GM19193 (cell line): Measurements from ENCODE around the gene PTPRCAP.

ENCODE experiments used
- POLR2A ChIP-seq: IDR thresholded peaks from 4 replicates; pipeline ENCODE4 v1.6.1; 2011; ENCODE audit not compliant: insufficient read depth, insufficient read length; ENCODE audit errors: extremely low read depth

The PTPRCAP gene, protein sequence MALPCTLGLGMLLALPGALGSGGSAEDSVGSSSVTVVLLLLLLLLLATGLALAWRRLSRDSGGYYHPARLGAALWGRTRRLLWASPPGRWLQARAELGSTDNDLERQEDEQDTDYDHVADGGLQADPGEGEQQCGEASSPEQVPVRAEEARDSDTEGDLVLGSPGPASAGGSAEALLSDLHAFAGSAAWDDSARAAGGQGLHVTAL

GRCh38 chr11:67437082-67437808, at the start of gene PTPRCAP:
TSS of gene PTPRCAP (minus strand) at chr11:67437682. CDS start at chr11:67437619, 63 bp downstream.
- TF ChIP-seq POLR2A: peak; percentile 94

DNA sequence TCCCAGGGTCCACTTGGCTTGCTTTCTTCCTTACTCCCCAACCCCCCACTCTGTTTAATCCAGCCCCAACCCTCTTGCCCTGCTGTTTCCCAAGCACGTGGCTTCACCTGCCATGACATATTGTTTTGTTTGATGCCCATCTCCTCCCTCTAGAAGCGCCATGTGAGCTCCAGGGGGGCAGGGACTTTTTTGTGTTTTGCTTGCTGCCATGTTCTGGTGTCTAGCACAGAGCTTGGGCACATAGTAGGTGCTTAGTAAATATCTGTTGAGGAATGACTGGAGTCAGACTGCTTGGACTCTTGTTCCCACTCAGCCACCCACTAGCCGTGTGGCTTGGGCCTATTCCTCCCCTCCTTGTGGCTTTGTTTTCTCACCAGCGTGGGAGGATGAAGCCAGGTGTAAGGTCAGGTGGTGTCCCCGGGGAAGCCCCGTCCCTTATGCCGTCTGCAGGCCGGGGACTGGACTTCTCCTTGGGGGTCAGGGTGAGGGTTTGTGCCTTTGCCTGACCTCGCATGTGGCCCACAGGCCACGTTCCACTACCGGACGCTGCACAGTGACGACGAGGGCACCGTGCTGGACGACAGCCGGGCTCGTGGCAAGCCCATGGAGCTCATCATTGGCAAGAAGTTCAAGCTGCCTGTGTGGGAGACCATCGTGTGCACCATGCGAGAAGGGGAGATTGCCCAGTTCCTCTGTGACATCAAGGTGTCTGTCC, 49.2 kb upstream of the PTPRCAP start:
- no peak for TF ChIP-seq POLR2A

- peak; percentile 77 for TF ChIP-seq POLR2A
Observed at GRCh38 chr11:67485873-67486361, 48.4 kb upstream of the PTPRCAP start.

- peak; percentile 54 for TF ChIP-seq POLR2A
Observed at GRCh38 chr11:67484847-67485311, 47.4 kb upstream of the PTPRCAP start.

- TF ChIP-seq POLR2A: no peak
Observed at GRCh38 chr11:67483831-67484665, 46.6 kb upstream of the PTPRCAP start.

DNA sequence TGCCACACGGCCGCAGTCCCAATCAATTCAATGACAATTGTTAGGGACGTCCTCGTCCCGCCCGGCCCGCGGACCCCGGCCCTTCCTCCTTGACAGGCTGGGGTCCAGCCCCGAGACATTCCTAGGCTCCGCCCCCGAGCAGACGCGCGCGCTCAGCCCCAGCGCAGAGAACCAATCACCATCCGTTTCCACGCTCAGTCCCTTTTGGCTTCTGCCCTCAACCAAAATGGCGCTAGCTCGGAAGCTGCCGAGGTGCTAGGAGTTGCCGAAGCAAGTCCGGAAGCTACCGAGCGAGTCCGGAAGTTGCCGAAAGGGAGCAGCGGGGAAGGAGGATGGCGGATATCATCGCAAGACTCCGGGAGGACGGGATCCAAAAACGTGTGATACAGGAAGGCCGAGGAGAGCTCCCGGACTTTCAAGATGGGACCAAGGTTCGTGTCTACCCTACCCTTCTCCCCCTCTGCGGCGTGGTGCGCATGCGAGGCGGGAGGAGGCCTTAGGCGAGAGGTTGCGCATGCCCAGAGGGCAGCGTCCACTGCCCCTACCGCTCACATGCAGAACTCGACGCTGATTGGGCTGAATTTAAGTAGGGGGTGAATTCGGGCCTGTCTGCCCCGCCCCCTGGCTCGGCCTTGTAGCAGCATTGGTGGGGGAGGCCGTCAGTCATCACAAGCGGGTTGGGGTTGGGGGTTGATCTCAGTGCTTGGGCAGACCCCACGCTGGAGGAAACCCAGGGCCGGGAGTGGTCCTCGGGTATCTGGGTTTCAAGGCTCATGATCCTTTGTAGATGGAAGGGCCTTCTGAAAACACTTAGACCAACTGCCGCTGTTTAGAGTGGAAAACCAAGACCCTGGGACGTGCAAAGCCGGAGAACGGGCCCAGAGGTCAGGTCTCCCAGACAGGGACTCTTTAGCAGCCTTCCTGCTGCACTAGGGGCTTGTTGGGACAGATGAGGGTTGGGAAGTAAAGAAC, 45.6 kb upstream of the PTPRCAP start, which contains the start of gene AIP:
Gene AIP, plus strand, starts transcription at position 200 of the 972 bp plus-strand sequence. Its CDS starts 133 bp downstream, at position 333.
- TF ChIP-seq POLR2A: peak; percentile 72

GRCh38 chr11:67482275-67482826, 44.9 kb upstream of the PTPRCAP start:
- TF ChIP-seq POLR2A: no peak

GRCh38 chr11:67472882-67473281, 35.4 kb upstream of the PTPRCAP start:
- no peak for TF ChIP-seq POLR2A

DNA sequence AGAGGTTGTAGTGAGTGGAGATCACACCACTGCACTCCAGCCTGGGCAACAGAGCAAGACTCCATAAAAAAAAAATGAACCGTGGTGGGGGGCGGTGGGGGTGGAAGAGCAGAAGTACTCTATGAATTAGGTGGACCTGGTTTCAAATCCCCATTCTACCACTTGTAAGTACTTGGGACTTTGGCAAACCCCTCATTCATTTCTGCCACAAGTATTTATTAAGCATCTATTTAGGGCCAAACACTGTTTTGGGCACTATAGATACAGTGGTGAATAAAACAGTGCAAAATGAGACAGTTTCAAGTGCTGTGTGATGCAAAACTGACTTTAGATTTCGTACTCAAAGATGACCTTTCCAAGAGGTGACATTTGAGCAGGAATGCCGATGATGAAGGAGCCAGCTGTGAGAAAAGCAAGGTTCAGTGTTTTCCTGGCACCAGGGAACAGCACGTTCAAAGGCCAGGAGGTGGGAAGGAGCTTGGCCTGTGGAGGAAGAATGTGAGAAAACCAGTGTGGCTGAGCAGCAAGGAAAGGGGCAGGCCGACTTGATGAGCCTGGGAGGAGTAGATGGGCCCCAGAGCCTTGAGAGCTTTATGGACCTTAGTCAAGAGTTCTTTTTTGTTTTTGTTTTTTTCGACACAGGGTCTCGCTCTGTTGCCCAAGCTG, 33.0 kb upstream of the PTPRCAP start:
- no peak for TF ChIP-seq POLR2A

DNA sequence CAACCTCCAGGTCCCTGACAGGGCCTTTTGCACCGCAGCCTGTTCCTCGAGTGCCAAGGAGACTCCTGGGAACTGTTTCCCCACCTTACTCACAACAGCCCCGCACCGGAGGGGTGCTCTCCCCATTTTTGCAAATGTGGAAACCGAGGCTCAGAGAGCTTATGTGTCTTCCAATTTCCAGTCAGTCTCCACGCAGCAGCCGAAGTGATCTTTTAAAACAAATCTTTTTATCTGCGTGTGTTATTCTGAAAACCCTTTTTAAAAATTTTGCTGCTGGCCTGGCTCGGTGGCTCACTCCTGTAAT, 32.0 kb upstream of the PTPRCAP start:
- TF ChIP-seq POLR2A: no peak

- TF ChIP-seq POLR2A: peak; percentile 81
Observed at GRCh38 chr11:67468759-67469507, 31.5 kb upstream of the PTPRCAP start, which contains the start of gene TMEM134. TSS of gene TMEM134 (minus strand) at chr11:67469251. CDS start at chr11:67469192, 59 bp downstream.

DNA sequence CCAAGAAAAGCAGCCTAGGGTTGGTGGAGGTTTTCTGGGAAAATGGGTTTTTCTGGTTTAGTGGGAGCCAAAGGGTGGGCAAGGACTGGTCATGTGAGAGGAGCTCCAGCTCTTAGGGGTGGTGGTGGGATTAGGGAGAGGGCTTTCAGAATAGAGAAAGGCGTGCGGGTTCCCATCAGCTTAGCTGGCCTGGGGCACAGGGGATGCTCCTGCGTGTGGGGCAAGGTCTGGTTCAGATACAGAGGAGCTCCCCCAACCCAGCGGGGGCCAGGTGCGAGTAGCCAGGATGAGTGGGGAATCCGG, 30.9 kb upstream of the PTPRCAP start:
- TF ChIP-seq POLR2A: no peak
